22Rv1 (cell line): ENCODE data around the gene GALC.

Source experiments
- H3K27ac ChIP-seq: fragments of 450-650 bp; 2 replicates; pipeline ENCODE4 v1.5.1; 2017
- CTCF ChIP-seq: fragments of 450-650 bp; IDR thresholded peaks from 2 replicates; pipeline ENCODE4 v1.5.1; 2017; ENCODE audit warnings: mild to moderate bottlenecking
- ZFX ChIP-seq: fragments of 450-650 bp; IDR thresholded peaks from 2 replicates; pipeline ENCODE4 v1.6.1; 2017; ENCODE audit warnings: antibody characterized with exemption, borderline replicate concordance

GALC gene

DNA sequence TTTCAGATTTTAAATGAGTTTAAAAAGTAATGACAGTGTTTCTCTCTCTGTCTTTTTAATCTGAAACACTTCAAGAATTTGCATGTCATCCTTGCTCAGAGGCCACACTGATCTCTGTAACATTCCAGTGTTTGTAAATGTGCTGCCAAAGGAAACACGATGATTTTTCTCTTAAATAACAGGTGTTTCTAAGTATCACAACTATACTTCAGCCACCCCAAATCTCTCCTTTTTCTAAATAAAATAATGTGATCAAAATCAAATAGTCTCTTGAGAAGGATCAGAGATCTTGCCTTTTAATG, 3.3 kb upstream of the GALC start:
- TF ChIP-seq ZFX (no peak), CTCF (no peak)
- no peak overlapping the region for H3K27ac ChIP-seq

- TF ChIP-seq ZFX = no peak
- no peak for TF ChIP-seq CTCF
Observed at GRCh38 chr14:87995500-87996290, 2.7 kb upstream of the GALC start.

DNA sequence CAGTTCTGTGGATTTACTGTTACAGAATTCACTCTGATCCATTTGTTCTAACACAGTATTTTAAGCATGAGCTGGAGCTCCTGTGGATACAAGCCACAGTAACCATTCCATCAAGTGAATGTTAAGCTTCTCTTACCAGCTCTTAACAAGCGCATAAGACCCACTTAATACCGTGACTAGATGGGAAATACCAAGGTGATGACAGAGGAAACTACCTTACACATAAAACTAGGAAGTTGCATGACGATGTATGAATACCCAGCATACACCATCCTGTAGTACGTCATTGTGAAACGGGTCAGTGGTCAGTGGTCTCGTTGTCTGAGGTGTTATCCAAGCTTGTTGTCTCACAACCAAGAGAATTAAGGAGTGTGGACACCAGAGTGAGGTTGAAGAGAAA, 2.0 kb upstream of the GALC start:
- TF ChIP-seq ZFX (no peak), CTCF (no peak)
- H3K27ac ChIP-seq = no peak overlapping the region

More at GRCh38 chr14:87995500-87996290, 2.7 kb upstream of the GALC start:
- no peak overlapping the region for H3K27ac ChIP-seq

DNA sequence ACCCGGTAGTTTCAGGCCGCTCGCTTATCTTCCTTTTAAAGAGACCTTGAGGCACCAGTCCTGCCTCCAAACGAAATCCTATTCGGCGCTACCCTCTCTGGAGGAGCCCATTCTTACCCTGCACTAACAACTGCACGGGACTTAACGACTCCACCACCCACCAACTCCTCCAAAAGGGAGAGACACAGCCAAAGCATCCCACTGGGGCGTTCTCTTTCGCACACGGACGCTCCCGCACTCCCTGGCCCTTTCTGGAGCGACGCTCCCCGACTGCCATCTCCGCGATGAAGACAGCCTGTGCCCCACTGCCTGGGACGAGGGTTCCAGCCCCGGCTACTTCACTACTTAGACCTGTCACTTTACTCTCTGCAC, 650 bp downstream of the GALC start:
- peak overlapping the region; percentile 52; the same call in 1 of the 2 replicates for H3K27ac ChIP-seq
- TF ChIP-seq ZFX = no peak
- no peak for TF ChIP-seq CTCF

GRCh38 chr14:87990682-87991081, 2.3 kb downstream of the GALC start:
- TF ChIP-seq CTCF (no peak), ZFX (no peak)
- H3K27ac ChIP-seq = no peak overlapping the region

DNA sequence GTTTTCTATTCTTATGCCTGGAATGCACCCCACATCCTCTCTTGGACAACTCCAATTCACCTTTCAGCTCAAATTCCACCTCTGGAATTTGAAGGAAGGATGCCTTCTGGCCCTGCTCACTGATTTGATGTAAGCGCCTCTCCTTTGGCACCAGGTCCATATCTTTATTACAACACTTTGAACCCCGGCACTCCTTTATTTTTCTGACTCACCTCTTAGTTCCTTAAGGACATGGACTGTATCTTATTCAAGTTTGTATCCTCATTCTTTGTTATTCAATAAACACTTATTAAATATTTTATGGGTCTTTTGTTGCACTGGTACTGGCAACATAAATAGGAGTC, 3.1 kb downstream of the GALC start:
- H3K27ac ChIP-seq = no peak overlapping the region
- TF ChIP-seq CTCF (no peak), ZFX (no peak)

DNA sequence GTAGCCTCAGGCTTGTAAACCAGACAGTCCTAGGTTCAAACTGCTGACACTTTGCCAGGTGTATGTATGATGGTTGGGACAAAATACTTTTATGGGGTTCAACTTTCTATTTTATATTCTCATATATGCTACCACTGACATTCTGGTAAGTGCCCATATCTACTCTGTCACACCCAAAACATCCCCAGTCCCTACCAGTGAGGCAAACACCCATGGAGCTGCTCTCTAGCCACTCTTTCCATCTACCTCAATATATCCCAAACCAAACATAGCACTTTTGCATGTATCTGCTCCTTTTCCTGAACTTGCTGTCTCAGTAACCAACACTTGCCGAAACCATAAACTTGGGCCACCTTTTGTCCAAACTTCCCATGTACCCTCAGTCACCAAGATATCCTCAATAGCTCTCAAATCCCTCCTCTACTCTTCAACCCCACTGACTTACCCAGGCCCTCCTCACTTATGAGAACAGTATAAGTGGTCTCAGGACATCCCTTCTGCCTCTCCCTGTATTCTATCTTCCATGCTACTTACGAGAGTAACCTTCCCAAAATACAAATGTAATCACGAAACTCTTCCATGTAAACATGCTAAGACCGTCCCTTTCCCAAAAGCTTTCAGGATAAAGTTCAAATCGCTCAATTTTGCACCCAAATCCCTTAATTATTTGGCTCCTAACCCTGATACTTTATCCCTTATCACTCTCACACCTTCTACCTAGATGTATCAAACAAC, 3.6 kb downstream of the GALC start:
- H3K27ac ChIP-seq = no peak overlapping the region
- TF ChIP-seq CTCF (no peak), ZFX (no peak)
